H9 (cell line): ENCODE results near the gene RNU7-1. TPM values are rescaled to one million over a fixed set of nuclear protein-coding genes. Genes with fewer than 3 reads are reported as not detected.

Source experiments
- DNase-seq: peaks from one replicate; pipeline ENCODE4 v3.0.0-alpha.2; 2017
- H2AFZ ChIP-seq: one replicate; pipeline ENCODE4 v1.6.1; 2013; ENCODE audit warnings: mild to moderate bottlenecking, low read length, control low read depth, moderate library complexity
- H2AK5ac ChIP-seq: 2 replicates; pipeline ENCODE4 v1.6.1; 2013; ENCODE audit warnings: low read length, control low read depth, mixed read lengths; ENCODE audit not compliant: insufficient read length
- H2BK120ac ChIP-seq: one replicate; pipeline ENCODE4 v1.6.1; 2013; ENCODE audit warnings: low read depth, mild to moderate bottlenecking, low read length, control low read depth, inconsistent platforms; ENCODE audit not compliant: poor library complexity, severe bottlenecking
- H2BK12ac ChIP-seq: 2 replicates; pipeline ENCODE4 v1.6.1; 2013; ENCODE audit warnings: low read length, control low read depth, mixed read lengths, low read depth; ENCODE audit not compliant: insufficient read length
- H2BK15ac ChIP-seq: 2 replicates; pipeline ENCODE4 v1.6.1; 2013; ENCODE audit warnings: low read depth, low read length, control low read depth
- H2BK20ac ChIP-seq: one replicate; pipeline ENCODE4 v1.6.1; 2013; ENCODE audit warnings: low read depth, mild to moderate bottlenecking, low read length, control low read depth, inconsistent platforms; ENCODE audit not compliant: poor library complexity, severe bottlenecking
- H2BK5ac ChIP-seq: 2 replicates; pipeline ENCODE4 v1.6.1; 2013; ENCODE audit warnings: low read length, control low read depth, mixed read lengths; ENCODE audit not compliant: insufficient read length
- H3K14ac ChIP-seq: 2 replicates; pipeline ENCODE4 v1.6.1; 2013; ENCODE audit warnings: low read length, control low read depth; ENCODE audit not compliant: insufficient read depth
- H3K18ac ChIP-seq: 2 replicates; pipeline ENCODE4 v1.6.1; 2013; ENCODE audit warnings: low read depth, mild to moderate bottlenecking, mixed read lengths, low read length, control low read depth; ENCODE audit not compliant: insufficient read length
- H3K23ac ChIP-seq: 2 replicates; pipeline ENCODE4 v1.6.1; 2013; ENCODE audit warnings: low read length, control low read depth, mixed read lengths, low read depth; ENCODE audit not compliant: insufficient read length
- H3K23me2 ChIP-seq: 2 replicates; pipeline ENCODE4 v1.6.1; 2013; ENCODE audit warnings: low read depth, mild to moderate bottlenecking, mixed read lengths, low read length, control low read depth; ENCODE audit not compliant: insufficient read length, poor library complexity, severe bottlenecking
- H3K27ac ChIP-seq: 2 replicates; pipeline ENCODE4 v1.5.1; 2013; ENCODE audit warnings: low read length, control low read depth, mixed read lengths, low read depth; ENCODE audit not compliant: insufficient read length
- H3K27me3 ChIP-seq: 2 replicates; pipeline ENCODE4 v1.6.1; 2013; ENCODE audit warnings: low read length, control low read depth, inconsistent platforms; ENCODE audit not compliant: insufficient read depth
- H3K4ac ChIP-seq: 2 replicates; pipeline ENCODE4 v1.6.1; 2013; ENCODE audit warnings: low read depth, mild to moderate bottlenecking, control low read depth, inconsistent platforms, low read length, moderate library complexity
- H3K4me1 ChIP-seq: 2 replicates; pipeline ENCODE4 v1.6.1; 2013; ENCODE audit warnings: low read length, control low read depth, inconsistent platforms; ENCODE audit not compliant: insufficient read depth
- H3K4me2 ChIP-seq: 2 replicates; pipeline ENCODE4 v1.6.1; 2013; ENCODE audit warnings: low read length, control low read depth, mixed read lengths; ENCODE audit not compliant: insufficient read length, insufficient read depth
- H3K56ac ChIP-seq: 2 replicates; pipeline ENCODE4 v1.6.1; 2013; ENCODE audit warnings: low read depth, mild to moderate bottlenecking, mixed read lengths, low read length, control low read depth; ENCODE audit not compliant: insufficient read length
- H3K79me1 ChIP-seq: 2 replicates; pipeline ENCODE4 v1.6.1; 2013; ENCODE audit warnings: low read depth, mild to moderate bottlenecking, moderate library complexity, low read length, control low read depth, inconsistent platforms; ENCODE audit not compliant: insufficient read depth, poor library complexity, severe bottlenecking
- H3K79me2 ChIP-seq: 2 replicates; pipeline ENCODE4 v1.6.1; 2013; ENCODE audit warnings: low read length, control low read depth, inconsistent platforms; ENCODE audit not compliant: insufficient read depth
- H3K9ac ChIP-seq: 2 replicates; pipeline ENCODE4 v1.6.1; 2013; ENCODE audit warnings: low read length, control low read depth, mixed read lengths; ENCODE audit not compliant: insufficient read length; ENCODE audit errors: extremely low read depth
- H3K9me3 ChIP-seq: one replicate; pipeline ENCODE4 v1.6.1; 2013; ENCODE audit warnings: low read depth, low read length, inconsistent platforms; ENCODE audit not compliant: control insufficient read depth
- H3T11ph ChIP-seq: one replicate; pipeline ENCODE4 v1.6.1; 2013; ENCODE audit warnings: mild to moderate bottlenecking, low read length, control low read depth, inconsistent platforms
- H4K20me1 ChIP-seq: one replicate; pipeline ENCODE4 v1.6.1; 2013; ENCODE audit not compliant: control insufficient read depth, insufficient read length, insufficient read depth
- H4K5ac ChIP-seq: 2 replicates; pipeline ENCODE4 v1.6.1; 2013; ENCODE audit warnings: low read depth, mild to moderate bottlenecking, mixed read lengths, low read length, control low read depth; ENCODE audit not compliant: insufficient read length
- H4K8ac ChIP-seq: replicated peaks from 2 replicates; pipeline ENCODE4 v1.6.1; 2013; ENCODE audit warnings: low read length, control low read depth, mixed read lengths, low read depth; ENCODE audit not compliant: insufficient read length
- H4K91ac ChIP-seq: 2 replicates; pipeline ENCODE4 v1.6.1; 2013; ENCODE audit warnings: low read depth, mild to moderate bottlenecking, moderate library complexity, mixed read lengths, low read length, control low read depth; ENCODE audit not compliant: insufficient read length
- H3K27ac Mint-ChIP-seq, 3 experiments: 2 replicates in 2 of 3; 3 replicates in 1 of 3; pipeline ENCODE4 v1.8.0; 2020 to 2021; ENCODE audit warnings: mixed read lengths in 3 of 3, mild to moderate bottlenecking in 1 of 3, moderate library complexity in 1 of 3
- H3K27me3 Mint-ChIP-seq: 2 replicates; pipeline ENCODE4 v1.8.0; 2021; ENCODE audit warnings: low read depth, mild to moderate bottlenecking, moderate library complexity, mixed read lengths
- H3K36me3 Mint-ChIP-seq, 3 experiments: 2 replicates in 2 of 3; 3 replicates in 1 of 3; pipeline ENCODE4 v1.8.0; 2020 to 2021; ENCODE audit warnings: low read depth in 3 of 3, mixed read lengths in 3 of 3; ENCODE audit not compliant: insufficient read depth in 1 of 3
- H3K4me1 Mint-ChIP-seq, 2 experiments: 2 replicates each; pipeline ENCODE4 v1.8.0; 2020; ENCODE audit warnings: mixed read lengths in 2 of 2
- H3K4me3 Mint-ChIP-seq, 2 experiments: 2 replicates in 1 of 2; 3 replicates in 1 of 2; pipeline ENCODE4 v1.8.0; 2020 to 2021; ENCODE audit warnings: mild to moderate bottlenecking in 2 of 2, mixed read lengths in 2 of 2, moderate library complexity in 1 of 2
- H3K9me3 Mint-ChIP-seq, 2 experiments: 2 replicates in 1 of 2; 3 replicates in 1 of 2; pipeline ENCODE4 v1.8.0; 2020; ENCODE audit warnings: mild to moderate bottlenecking in 2 of 2, mixed read lengths in 2 of 2, moderate library complexity in 1 of 2
- WGBS: extraction: QIAGEN DNeasy Blood & Tissue Kit; methylation state at CpG from one replicate; pipeline ENCODE4 v1.1.7; 2013; ENCODE audit warnings: missing lambda C conversion rate, low lambda C conversion rate, mixed read lengths; ENCODE audit not compliant: insufficient read length; ENCODE audit errors: extremely low coverage; 5-methylcytosine and 5-hydroxymethylcytosine counted together
- total RNA-seq: library from RNA; stranded (reverse); gene quantifications from 2 replicates; pipeline ENCODE4 v1.2.1, GENCODE V29; 2021
- TF ChIP-seq, protein P1 (sequence below): fragments of 200-600 bp; sonication (generic); conservative IDR thresholded peaks from 3 replicates; pipeline ENCODE4 v1.8.0; 2021; ENCODE audit warnings: antibody characterized with exemption, mild to moderate bottlenecking

The RNU7-1 gene
- total RNA-seq, 1 experiment from 2014 or later = not detected

DNA sequence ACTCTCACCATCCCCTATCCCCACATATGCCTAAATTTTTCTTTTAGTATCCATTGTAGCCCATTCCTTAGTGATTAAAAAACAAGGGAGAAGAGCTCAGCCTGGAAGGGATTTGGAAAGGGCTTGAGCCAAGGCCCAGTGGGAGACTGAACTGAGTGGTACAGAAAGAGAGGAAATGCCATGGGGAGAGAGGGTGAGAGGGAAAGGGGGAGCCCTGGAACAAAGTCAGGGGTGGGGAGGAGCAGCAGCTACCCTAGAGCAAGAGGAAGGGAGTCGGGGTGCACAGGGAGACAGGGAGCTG lies 18.4 kb upstream of the RNU7-1 start:
- no peak overlapping the region for H2BK15ac ChIP-seq
- H3K4ac ChIP-seq = no peak overlapping the region
- H4K8ac ChIP-seq = no peak overlapping the region
- H3K4me2 ChIP-seq = peak overlapping the region; percentile 97
- H2BK20ac ChIP-seq = no peak overlapping the region
- no CpG with 5 or more reads among the region's 1 CpG for WGBS
- H3K4me3 Mint-ChIP-seq = peak overlapping the region; percentile 76 to 89
- H3K27ac Mint-ChIP-seq = peak overlapping the region; percentile 98 to 100 (median 99)
- peaks cover 3% of the 10 kb centered on the region; the same call in 1 of the 2 replicates for H3K4me1 ChIP-seq
- no peak overlapping the region for H4K91ac ChIP-seq
- peak overlapping the region; percentile 55; the same call in 1 of the 2 replicates for H3K14ac ChIP-seq
- H3K9ac ChIP-seq = peak overlapping the region; percentile 14
- peaks cover 55 to 58% of the 10 kb centered on the region in 2 experiments for H3K4me1 Mint-ChIP-seq
- no peak overlapping the region for H2BK120ac ChIP-seq
- no peak overlapping the region for H4K5ac ChIP-seq
- H3K18ac ChIP-seq = peak overlapping the region; percentile 61
- H3K27me3 Mint-ChIP-seq = peaks cover 1% of the 10 kb centered on the region; the same call in 1 of the 2 replicates
- peaks cover 30% of the 10 kb centered on the region for H3K23me2 ChIP-seq
- H3K56ac ChIP-seq = no peak overlapping the region
- H2AK5ac ChIP-seq = no peak overlapping the region
- H3K9me3 ChIP-seq = no peaks in the 10 kb centered on the region
- H3K79me1 ChIP-seq = no peaks in the 10 kb centered on the region
- no peak overlapping the region for H3T11ph ChIP-seq
- DNase-seq = no peak
- peaks cover 18% of the 10 kb centered on the region; the same call in 1 of the 2 replicates for H3K79me2 ChIP-seq
- H4K20me1 ChIP-seq = no peaks in the 10 kb centered on the region
- peaks cover 15 to 44% (median 37%) of the 10 kb centered on the region in 3 experiments; a peak in 6 of 7 replicates for H3K36me3 Mint-ChIP-seq
- H3K27me3 ChIP-seq = no peaks in the 10 kb centered on the region
- no peak overlapping the region for H3K23ac ChIP-seq
- no peak overlapping the region for H2BK5ac ChIP-seq
- peaks cover 0 to 2% of the 10 kb centered on the region in 2 experiments; a peak in 1 of 5 replicates for H3K9me3 Mint-ChIP-seq
- TF ChIP-seq, protein P1, sequence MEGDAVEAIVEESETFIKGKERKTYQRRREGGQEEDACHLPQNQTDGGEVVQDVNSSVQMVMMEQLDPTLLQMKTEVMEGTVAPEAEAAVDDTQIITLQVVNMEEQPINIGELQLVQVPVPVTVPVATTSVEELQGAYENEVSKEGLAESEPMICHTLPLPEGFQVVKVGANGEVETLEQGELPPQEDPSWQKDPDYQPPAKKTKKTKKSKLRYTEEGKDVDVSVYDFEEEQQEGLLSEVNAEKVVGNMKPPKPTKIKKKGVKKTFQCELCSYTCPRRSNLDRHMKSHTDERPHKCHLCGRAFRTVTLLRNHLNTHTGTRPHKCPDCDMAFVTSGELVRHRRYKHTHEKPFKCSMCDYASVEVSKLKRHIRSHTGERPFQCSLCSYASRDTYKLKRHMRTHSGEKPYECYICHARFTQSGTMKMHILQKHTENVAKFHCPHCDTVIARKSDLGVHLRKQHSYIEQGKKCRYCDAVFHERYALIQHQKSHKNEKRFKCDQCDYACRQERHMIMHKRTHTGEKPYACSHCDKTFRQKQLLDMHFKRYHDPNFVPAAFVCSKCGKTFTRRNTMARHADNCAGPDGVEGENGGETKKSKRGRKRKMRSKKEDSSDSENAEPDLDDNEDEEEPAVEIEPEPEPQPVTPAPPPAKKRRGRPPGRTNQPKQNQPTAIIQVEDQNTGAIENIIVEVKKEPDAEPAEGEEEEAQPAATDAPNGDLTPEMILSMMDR = no peak
- peak overlapping the region; percentile 93 for H3K27ac ChIP-seq
- H2AFZ ChIP-seq = no peak overlapping the region
- no peak overlapping the region for H2BK12ac ChIP-seq
